Measurements from ENCODE around the gene GSAP.
A peak's percentile ranks its signal among the peaks of the same experiment; 100 is the strongest.

GSAP gene

GRCh38 chr7:77425101-77426051, 9.2 kb upstream of the GSAP start:
- Histone ChIP-seq H3K4me1 (ENCODE audit: control insufficient read depth, insufficient read depth, low read length) (peaks cover 2% of the 10 kb centered on the region; the same call in 1 of the 2 replicates), H3K27me3 (ENCODE audit: control insufficient read depth, insufficient read depth, low read length) (no peaks in the 10 kb centered on the region), H3K9me3 (ENCODE audit: control insufficient read depth, insufficient read depth, low read length) (no peaks in the 10 kb centered on the region), H3K36me3 (ENCODE audit: control insufficient read depth, insufficient read depth, low read length) (no peaks in the 10 kb centered on the region), H3K4me3 (ENCODE audit: low read length) (no peak overlapping the region), H3K27ac (ENCODE audit: low read length) (no peak overlapping the region)
- WGBS (ENCODE audit: insufficient coverage, insufficient read length): no CpG with 5 or more reads among the region's 10 CpGs
- DNase-seq (ENCODE audit: low read depth, low spot score): no peak

GRCh38 chr7:77422500-77422899, 6.4 kb upstream of the GSAP start:
- DNase-seq (ENCODE audit: low read depth, low spot score): no peak
- no peaks in the 10 kb centered on the region for H3K36me3 ChIP-seq (ENCODE audit: control insufficient read depth, insufficient read depth, low read length)
- no peaks in the 10 kb centered on the region for H3K27me3 ChIP-seq (ENCODE audit: control insufficient read depth, insufficient read depth, low read length)
- no peaks in the 10 kb centered on the region; the same call in 1 of the 2 replicates for H3K4me1 ChIP-seq (ENCODE audit: control insufficient read depth, insufficient read depth, low read length)
- no peaks in the 10 kb centered on the region for H3K9me3 ChIP-seq (ENCODE audit: control insufficient read depth, insufficient read depth, low read length)
- H3K27ac ChIP-seq (ENCODE audit: low read length): no peak overlapping the region
- no peak overlapping the region for H3K4me3 ChIP-seq (ENCODE audit: low read length)

DNA sequence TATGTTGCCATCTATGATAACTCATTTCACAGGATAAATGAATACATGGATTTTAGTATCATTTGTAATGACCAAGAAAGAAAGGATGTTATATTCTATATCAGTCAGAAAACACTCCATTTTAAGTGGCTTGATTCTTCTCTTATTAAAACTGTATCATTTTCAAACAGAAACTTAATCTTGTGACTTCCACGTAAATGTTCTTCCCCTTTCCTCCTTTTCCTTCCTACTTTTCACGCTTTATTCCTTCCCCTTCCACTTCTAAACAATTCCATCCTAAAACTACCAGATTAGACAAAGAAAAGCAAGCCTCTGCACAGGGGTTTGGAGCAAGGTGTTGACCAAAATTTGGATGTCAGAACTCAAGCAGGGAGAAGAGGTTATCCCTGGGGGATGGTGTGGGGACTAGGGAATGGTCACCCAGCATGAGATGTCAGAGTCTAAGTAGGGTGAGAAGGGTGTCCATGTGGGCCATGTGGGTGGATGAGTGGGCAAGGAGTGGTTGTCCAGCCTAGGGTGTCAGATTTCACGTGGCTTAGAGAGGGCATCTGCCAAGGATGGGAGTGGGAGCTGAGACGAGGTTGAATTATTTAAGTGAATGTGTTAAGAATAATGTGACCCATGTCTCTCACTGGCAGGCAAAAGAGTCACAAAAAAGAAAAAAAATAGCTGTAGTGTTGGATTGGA, 5.0 kb upstream of the GSAP start:
- no peak for DNase-seq (ENCODE audit: low read depth, low spot score)
- 100% methylated on average over 2 of the region's 4 CpGs for whole genome bisulfite sequencing (ENCODE audit: insufficient coverage, insufficient read length)
- no peak overlapping the region for H3K27ac ChIP-seq (ENCODE audit: low read length)
- peaks cover 1% of the 10 kb centered on the region; the same call in 1 of the 2 replicates for H3K4me1 ChIP-seq (ENCODE audit: control insufficient read depth, insufficient read depth, low read length)
- H3K27me3 ChIP-seq (ENCODE audit: control insufficient read depth, insufficient read depth, low read length): no peaks in the 10 kb centered on the region; the same call in 1 of the 2 replicates
- no peaks in the 10 kb centered on the region for H3K9me3 ChIP-seq (ENCODE audit: control insufficient read depth, insufficient read depth, low read length)
- no peak overlapping the region for H3K4me3 ChIP-seq (ENCODE audit: low read length)
- H3K36me3 ChIP-seq (ENCODE audit: control insufficient read depth, insufficient read depth, low read length): no peaks in the 10 kb centered on the region

DNA sequence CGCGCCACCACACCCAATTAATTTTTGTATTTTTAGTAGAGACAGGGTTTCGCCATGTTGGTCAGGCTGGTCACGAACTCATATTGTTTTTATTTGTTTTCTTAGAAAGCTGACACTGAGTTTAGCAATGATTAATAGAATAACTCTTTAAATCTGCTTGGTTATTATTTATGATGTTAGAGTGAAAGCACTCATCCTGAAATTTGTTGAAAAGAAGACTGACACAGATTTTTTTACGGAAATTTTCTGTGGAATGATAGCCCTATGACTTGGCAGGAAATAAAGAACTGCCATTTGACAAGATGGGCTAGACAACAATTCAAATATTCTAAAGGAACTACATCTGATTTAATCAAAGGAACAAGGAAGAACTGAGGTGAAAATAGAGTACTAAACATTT, 4.3 kb upstream of the GSAP start:
- WGBS (ENCODE audit: insufficient coverage, insufficient read length): no CpG with 5 or more reads among the region's 5 CpGs
- Histone ChIP-seq H3K27ac (ENCODE audit: low read length) (no peak overlapping the region), H3K4me3 (ENCODE audit: low read length) (no peak overlapping the region), H3K27me3 (ENCODE audit: control insufficient read depth, insufficient read depth, low read length) (no peaks in the 10 kb centered on the region; the same call in 1 of the 2 replicates), H3K36me3 (ENCODE audit: control insufficient read depth, insufficient read depth, low read length) (no peaks in the 10 kb centered on the region), H3K9me3 (ENCODE audit: control insufficient read depth, insufficient read depth, low read length) (no peaks in the 10 kb centered on the region), H3K4me1 (ENCODE audit: control insufficient read depth, insufficient read depth, low read length) (peaks cover 1% of the 10 kb centered on the region; the same call in 1 of the 2 replicates)
- no peak for DNase-seq (ENCODE audit: low read depth, low spot score)

GRCh38 chr7:77419102-77419501, 3.0 kb upstream of the GSAP start:
- no CpG with 5 or more reads among the region's 4 CpGs for WGBS (ENCODE audit: insufficient coverage, insufficient read length)
- no peak for DNase-seq (ENCODE audit: low read depth, low spot score)
- Histone ChIP-seq H3K36me3 (ENCODE audit: control insufficient read depth, insufficient read depth, low read length) (no peaks in the 10 kb centered on the region), H3K4me3 (ENCODE audit: low read length) (no peak overlapping the region), H3K9me3 (ENCODE audit: control insufficient read depth, insufficient read depth, low read length) (no peaks in the 10 kb centered on the region), H3K27me3 (ENCODE audit: control insufficient read depth, insufficient read depth, low read length) (no peaks in the 10 kb centered on the region; the same call in 1 of the 2 replicates), H3K27ac (ENCODE audit: low read length) (no peak overlapping the region), H3K4me1 (ENCODE audit: control insufficient read depth, insufficient read depth, low read length) (peaks cover 3% of the 10 kb centered on the region; the same call in 1 of the 2 replicates)

GRCh38 chr7:77417801-77418200, 1.7 kb upstream of the GSAP start:
- DNase-seq (ENCODE audit: low read depth, low spot score): no peak
- H3K9me3 ChIP-seq (ENCODE audit: control insufficient read depth, insufficient read depth, low read length): no peaks in the 10 kb centered on the region
- no peaks in the 10 kb centered on the region; the same call in 1 of the 2 replicates for H3K27me3 ChIP-seq (ENCODE audit: control insufficient read depth, insufficient read depth, low read length)
- WGBS (ENCODE audit: insufficient coverage, insufficient read length): no CpG with 5 or more reads among the region's 4 CpGs
- H3K4me3 ChIP-seq (ENCODE audit: low read length): no peak overlapping the region
- peaks cover 5% of the 10 kb centered on the region; the same call in 1 of the 2 replicates for H3K4me1 ChIP-seq (ENCODE audit: control insufficient read depth, insufficient read depth, low read length)
- H3K27ac ChIP-seq (ENCODE audit: low read length): no peak overlapping the region
- H3K36me3 ChIP-seq (ENCODE audit: control insufficient read depth, insufficient read depth, low read length): no peaks in the 10 kb centered on the region

DNA sequence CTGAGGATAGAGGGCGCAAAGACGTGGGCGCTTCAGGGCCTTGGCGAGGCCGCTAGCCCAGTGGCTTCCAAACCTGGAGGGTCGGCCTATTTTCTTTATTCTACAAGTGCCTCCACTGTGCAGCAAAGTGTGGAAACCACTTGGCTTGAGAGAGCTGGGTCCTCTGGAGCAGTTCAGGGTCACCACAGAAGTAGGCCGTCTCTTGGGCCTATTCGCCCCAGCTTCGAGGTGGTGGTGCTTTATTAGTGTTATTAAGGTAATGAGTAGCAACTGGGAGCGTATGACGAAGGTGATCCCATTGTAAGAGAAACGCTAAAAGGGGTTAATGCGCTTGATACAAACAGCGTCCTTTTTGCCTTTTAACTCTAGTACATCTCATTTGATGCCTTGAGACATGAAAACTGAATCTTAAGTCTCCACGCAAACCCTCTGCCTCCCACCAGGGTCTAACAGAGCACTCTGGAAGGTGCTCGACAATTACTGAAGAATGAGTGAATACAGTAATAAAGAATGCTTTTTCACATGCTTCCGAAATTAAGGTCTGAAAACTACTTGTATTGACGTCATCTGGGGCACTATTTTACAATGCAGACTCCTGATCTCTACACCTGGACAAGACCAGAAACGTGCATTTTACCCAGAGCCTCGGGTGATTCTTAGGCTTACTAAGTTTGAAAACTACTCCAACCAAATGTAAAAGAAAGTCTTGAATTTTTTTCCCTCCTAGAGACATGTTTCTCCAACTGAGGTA, 647 bp upstream of the GSAP start:
- no CpG with 5 or more reads among the region's 20 CpGs for WGBS (ENCODE audit: insufficient coverage, insufficient read length)
- no peak for DNase-seq (ENCODE audit: low read depth, low spot score)

DNA sequence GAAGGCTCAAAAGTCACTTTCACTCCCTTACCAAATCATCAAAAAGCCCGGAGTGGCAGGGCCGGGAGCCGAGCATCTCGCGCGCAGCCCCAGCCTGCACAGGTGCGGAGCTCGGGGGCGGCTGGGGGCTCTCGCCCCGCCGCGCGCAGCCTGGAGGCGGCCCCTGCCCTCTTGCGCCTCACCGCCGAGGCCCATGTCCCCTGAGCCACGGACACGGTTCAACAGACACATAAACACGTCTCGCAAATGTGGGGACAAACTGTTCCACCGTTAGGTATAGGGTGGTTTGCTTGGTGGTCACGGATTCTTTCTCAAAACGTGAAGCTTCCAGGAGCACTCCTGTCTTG, 700 bp downstream of the GSAP start:
- H3K4me1 ChIP-seq (ENCODE audit: control insufficient read depth, insufficient read depth, low read length): peaks cover 5% of the 10 kb centered on the region; the same call in 1 of the 2 replicates
- DNase-seq (ENCODE audit: low read depth, low spot score): no peak

More for the DNA sequence above, 647 bp upstream of the GSAP start:
- H3K9me3 ChIP-seq (ENCODE audit: control insufficient read depth, insufficient read depth, low read length): no peaks in the 10 kb centered on the region
- peak overlapping the region; percentile 40; the same call in 1 of the 2 replicates for H3K4me3 ChIP-seq (ENCODE audit: low read length)
- no peaks in the 10 kb centered on the region; the same call in 1 of the 2 replicates for H3K27me3 ChIP-seq (ENCODE audit: control insufficient read depth, insufficient read depth, low read length)
- no peak overlapping the region for H3K27ac ChIP-seq (ENCODE audit: low read length)
- H3K36me3 ChIP-seq (ENCODE audit: control insufficient read depth, insufficient read depth, low read length): no peaks in the 10 kb centered on the region
- peaks cover 5% of the 10 kb centered on the region; the same call in 1 of the 2 replicates for H3K4me1 ChIP-seq (ENCODE audit: control insufficient read depth, insufficient read depth, low read length)

GRCh38 chr7:77413861-77414424, 2.2 kb downstream of the GSAP start:
- DNase-seq (ENCODE audit: low read depth, low spot score): no peak
- Histone ChIP-seq H3K4me3 (ENCODE audit: low read length) (no peak overlapping the region), H3K36me3 (ENCODE audit: control insufficient read depth, insufficient read depth, low read length) (no peaks in the 10 kb centered on the region), H3K27me3 (ENCODE audit: control insufficient read depth, insufficient read depth, low read length) (no peaks in the 10 kb centered on the region; the same call in 1 of the 2 replicates), H3K27ac (ENCODE audit: low read length) (no peak overlapping the region), H3K4me1 (ENCODE audit: control insufficient read depth, insufficient read depth, low read length) (peaks cover 7% of the 10 kb centered on the region; the same call in 1 of the 2 replicates), H3K9me3 (ENCODE audit: control insufficient read depth, insufficient read depth, low read length) (no peaks in the 10 kb centered on the region)

More for the DNA sequence above, 700 bp downstream of the GSAP start:
- Histone ChIP-seq H3K27ac (ENCODE audit: low read length) (no peak overlapping the region), H3K36me3 (ENCODE audit: control insufficient read depth, insufficient read depth, low read length) (no peaks in the 10 kb centered on the region), H3K27me3 (ENCODE audit: control insufficient read depth, insufficient read depth, low read length) (no peaks in the 10 kb centered on the region; the same call in 1 of the 2 replicates), H3K4me3 (ENCODE audit: low read length) (peak overlapping the region; percentile 40; the same call in 1 of the 2 replicates), H3K9me3 (ENCODE audit: control insufficient read depth, insufficient read depth, low read length) (no peaks in the 10 kb centered on the region)
- no CpG with 5 or more reads among the region's 25 CpGs for WGBS (ENCODE audit: insufficient coverage, insufficient read length)

DNA sequence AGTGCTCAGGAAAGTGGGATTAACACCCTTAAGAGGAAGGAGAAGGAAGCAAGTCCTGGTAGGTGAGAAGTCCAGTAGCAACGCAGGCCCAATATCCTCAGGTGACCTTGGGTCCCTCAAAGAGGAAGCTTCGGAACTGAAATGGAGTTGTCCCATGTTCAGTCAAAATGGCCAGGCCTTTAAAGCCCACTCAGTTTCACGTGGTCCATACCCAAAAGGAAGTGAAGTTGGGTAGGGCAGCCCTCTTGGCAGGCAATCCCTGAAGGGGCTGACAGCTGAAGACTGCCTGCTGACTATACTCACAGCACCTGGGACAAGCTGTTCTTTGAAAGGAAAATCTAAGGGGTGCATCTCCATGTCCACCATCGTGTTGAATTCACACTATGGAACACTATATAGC, 3.0 kb downstream of the GSAP start:
- DNase-seq (ENCODE audit: low read depth, low spot score): no peak
- H3K4me1 ChIP-seq (ENCODE audit: control insufficient read depth, insufficient read depth, low read length): peaks cover 7% of the 10 kb centered on the region; the same call in 1 of the 2 replicates
- no peaks in the 10 kb centered on the region; the same call in 1 of the 2 replicates for H3K27me3 ChIP-seq (ENCODE audit: control insufficient read depth, insufficient read depth, low read length)
- no CpG with 5 or more reads among the region's 4 CpGs for WGBS (ENCODE audit: insufficient coverage, insufficient read length)
- H3K36me3 ChIP-seq (ENCODE audit: control insufficient read depth, insufficient read depth, low read length): no peaks in the 10 kb centered on the region
- H3K27ac ChIP-seq (ENCODE audit: low read length): no peak overlapping the region
- H3K9me3 ChIP-seq (ENCODE audit: control insufficient read depth, insufficient read depth, low read length): no peaks in the 10 kb centered on the region
- H3K4me3 ChIP-seq (ENCODE audit: low read length): no peak overlapping the region

Data from iPS DF 6.9 (cell line).